HPDE6-E6E7 (cell line): ENCODE data around the gene EPHB1.
"Not testable (repeated sequence)": the region's sequence is repeated elsewhere in the genome, so short reads cannot be mapped to it uniquely, and the experiment has no call there.

Experiments
- DNase-seq: peaks from one replicate; pipeline ENCODE4 v3.0.0; 2011; ENCODE audit warnings: missing footprints; ENCODE audit errors: extremely low spot score

EPHB1 gene

DNA sequence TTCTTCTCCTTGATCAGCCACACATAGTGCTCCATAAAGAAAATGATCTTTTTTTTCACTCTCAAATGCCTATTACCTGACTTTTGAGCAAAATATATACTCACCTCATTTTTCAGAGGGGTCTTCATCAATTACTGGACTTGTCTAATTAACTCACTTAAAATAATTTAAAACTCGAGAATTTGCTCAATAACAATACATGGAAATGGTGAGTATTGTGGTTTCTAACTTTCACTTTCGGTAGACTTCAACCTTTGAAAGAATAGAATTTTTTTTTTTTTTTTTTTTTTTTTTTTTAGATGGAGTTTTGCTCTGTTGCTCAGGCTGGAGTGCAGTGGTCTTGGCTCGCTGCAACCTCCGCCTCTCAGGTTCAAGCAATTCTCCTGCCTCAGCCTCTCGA lies 17.7 kb upstream of the EPHB1 start:
- DNase-seq: no peak

DNA sequence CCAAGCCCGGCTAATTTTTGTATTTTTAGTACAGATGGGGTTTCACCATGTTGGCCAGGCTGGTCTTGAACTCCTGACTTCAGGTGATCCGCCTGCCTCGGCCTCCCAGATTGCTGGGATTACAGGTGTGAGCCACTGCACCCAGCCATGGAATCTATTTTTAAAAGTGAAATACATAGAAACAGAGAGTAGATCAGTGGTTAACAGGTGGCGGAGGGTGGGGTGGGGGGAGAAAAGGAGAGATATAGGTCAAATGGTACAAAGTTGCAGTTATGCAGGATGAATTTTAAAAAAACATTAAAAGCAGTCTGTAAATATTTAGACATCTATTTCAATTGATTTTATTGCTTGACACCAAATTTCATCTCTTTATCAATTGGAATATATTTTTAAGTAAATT lies 6.8 kb upstream of the EPHB1 start:
- DNase-seq: not testable (repeated sequence)

DNA sequence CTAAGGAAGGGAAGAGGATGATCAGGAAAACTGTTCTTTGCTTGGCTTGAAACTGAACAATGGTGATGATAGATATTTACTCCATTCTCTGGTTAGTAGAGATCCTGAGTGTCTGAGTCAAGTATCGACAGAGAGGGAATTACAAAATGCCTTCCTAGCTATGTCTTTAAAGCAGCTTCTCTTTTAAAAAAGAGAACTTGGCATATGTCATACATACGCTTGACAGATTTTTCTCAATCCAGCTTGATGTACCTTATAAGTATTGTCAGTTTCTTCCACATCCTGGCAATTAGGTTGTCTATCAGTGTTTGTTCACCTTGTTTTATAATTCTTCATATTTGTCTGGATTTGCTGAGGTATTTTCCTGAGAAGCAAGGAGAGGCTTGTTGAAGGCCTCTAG lies 5.0 kb upstream of the EPHB1 start:
- no peak for DNase-seq

- no peak for DNase-seq
Measured at GRCh38 chr3:134791992-134792391, 3.1 kb upstream of the EPHB1 start.

DNA sequence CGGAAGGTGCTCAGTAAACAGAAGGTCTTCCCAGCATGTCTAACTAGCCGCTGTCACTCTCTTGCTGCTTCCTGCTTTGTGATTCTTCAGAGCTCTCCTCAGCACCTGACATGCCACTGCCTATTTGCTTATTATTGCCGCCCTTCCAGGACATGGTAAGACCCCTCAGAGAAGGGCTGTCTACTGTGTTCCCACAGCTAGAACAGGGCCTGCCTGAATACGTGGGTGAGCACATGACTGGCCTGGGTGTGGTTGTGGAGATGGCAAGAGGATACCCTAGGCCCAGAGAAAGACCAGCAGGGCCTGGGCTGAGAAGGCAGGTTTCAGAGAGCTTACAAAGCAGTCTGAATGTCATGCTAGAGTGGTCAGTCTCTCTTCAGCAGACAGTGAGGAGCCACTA lies 2.4 kb upstream of the EPHB1 start:
- DNase-seq: no peak

- no peak for DNase-seq
Measured at GRCh38 chr3:134793562-134793961, 1.5 kb upstream of the EPHB1 start.

GRCh38 chr3:134794323-134794722 lies 737 bp upstream of the EPHB1 start:
- no peak for DNase-seq

DNA sequence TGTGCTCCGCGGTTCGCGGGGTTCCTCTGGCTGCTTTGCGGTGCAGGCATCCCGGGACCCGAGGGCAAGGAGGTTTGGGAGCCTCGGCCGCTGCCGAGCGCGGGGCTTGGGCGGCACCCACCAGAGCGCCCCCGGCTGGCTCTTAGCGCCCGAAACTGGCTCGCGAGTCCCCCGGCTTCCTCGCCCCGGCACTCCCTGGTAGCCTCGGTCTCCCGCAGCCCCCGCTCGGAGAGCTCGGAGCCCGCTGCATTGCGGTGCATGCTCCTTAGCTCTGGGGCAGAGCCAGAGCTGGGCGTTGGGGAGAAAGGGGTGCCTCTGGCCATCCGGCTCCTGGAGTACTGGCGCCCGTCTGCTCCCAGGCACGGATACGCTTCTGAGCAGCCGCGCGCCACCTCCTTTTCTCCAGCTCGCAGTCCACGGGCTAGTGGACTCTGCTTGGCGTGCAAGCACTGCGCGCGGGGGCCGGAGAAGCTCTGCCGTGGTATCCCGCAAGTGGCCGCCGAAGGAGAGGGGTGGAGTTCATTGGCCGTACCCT lies 753 bp downstream of the EPHB1 start:
- no peak for DNase-seq

GRCh38 chr3:134796281-134797056 lies 1.4 kb downstream of the EPHB1 start:
- no peak for DNase-seq

GRCh38 chr3:134797057-134797740 lies 2.1 kb downstream of the EPHB1 start:
- no peak for DNase-seq

- no peak for DNase-seq
Measured at GRCh38 chr3:134797741-134798451, 2.8 kb downstream of the EPHB1 start.

DNA sequence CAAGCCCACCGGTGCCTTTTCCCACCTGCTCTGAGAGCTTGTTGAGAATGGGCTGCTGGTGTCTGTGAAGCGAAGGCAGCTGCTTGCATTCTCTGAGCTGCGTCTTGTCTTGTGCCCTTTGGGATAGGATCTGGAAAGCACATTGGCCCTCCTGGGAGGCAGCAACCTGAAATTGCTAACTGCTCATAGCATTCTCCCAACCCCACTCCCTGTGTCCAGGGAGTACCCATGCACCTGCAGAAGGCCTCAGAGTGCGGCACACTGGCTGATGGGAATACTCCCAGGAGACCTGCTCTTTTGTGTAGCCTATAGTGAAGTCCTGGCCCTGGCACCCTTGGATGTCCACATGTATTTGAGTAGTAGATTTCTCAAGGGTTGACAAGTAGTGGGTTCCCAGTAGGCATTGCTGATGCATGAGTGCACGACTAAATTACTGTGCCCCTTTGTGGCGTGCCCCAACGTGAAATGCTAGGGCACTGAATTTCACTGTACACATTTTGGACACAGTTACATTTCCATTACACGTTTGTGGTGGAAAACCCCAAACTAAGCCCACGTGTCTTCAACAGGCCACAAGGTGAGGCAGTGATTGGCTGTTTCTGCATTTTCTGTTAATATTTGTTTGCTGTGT lies 3.7 kb downstream of the EPHB1 start:
- no peak for DNase-seq

GRCh38 chr3:134799393-134799792 lies 4.3 kb downstream of the EPHB1 start:
- DNase-seq: no peak

- no peak for DNase-seq
Measured at GRCh38 chr3:134801204-134801958, 6.3 kb downstream of the EPHB1 start.

DNA sequence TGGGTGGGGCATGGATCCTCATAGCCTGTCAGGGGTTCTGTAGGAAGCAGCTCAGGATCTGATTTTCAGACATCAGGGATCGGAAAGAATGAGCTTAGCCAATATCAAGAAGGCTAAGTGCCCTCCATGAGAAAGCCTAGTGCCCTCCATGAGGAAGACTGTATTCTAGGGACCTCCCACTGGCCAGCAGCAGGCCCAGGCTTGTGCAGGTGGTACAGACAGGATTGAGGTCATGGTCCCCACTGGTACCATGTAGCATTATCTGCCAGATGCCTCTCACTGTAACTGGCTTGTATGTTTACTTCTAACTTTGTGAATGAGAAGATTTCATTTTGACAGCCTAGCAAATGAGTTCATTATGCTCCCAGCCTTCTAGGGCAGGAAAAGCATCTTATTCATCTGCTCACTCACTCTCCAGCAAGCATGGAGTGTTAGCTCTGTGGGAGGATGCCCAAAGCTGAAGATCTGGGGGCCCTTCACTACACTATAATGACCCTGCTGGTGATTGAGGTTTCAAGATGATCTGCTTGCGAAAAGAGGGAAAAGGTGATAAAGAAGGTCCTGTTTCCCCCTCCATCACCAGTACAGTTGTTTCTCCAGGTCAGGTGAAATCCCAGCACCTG lies 7.5 kb downstream of the EPHB1 start:
- no peak for DNase-seq

DNA sequence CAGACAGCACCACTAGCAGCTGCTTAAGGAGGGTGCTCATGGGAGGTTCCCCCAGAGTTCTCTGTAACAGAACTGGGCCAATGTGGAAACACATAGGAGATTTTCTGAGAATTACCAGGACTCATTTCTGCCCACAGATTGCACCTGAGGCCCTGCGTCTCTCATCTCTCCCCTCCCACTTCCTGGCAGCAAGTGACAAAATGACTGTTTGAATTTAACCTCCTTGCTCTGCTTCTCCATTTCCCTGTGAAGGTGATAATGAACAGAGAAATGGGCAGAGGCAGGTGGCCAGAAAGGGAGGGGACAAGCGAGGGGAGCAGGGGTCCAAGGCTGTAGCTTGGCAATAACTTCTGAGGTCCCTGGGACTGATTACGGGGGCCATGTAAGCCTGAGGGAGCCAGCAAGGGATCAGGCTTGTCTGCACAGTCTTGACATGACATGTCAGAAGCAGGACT lies 8.0 kb downstream of the EPHB1 start:
- no peak for DNase-seq

- no peak for DNase-seq
Measured at GRCh38 chr3:134803652-134804051, 8.6 kb downstream of the EPHB1 start.

- no peak for DNase-seq
Measured at GRCh38 chr3:134804508-134805480, 9.7 kb downstream of the EPHB1 start.

DNA sequence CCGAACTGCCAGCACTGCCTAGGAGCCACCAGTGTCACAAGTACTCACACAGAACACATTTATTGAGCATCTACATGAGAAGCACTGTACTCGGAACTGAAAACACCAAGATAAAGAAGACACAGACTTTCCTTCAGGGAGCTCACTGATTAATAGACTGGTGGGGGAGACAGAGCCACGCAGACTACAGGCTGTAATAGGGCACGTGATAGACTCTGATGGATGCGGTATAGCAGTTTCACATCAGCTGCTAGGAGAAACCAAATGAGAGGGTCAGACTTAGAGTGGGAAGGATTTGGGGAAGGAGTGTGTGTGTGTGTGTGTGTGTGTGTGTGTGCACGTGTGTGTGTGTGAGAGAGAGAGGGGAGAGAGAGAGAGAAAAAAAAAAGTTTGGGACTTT lies 12.1 kb downstream of the EPHB1 start:
- DNase-seq: no peak

- DNase-seq: no peak
Measured at GRCh38 chr3:134808835-134809234, 13.8 kb downstream of the EPHB1 start.
